Fibroblast of the aortic adventitia (primary cell): ENCODE results near the gene KLRB1. TPM values are rescaled to one million over a fixed set of nuclear protein-coding genes. Genes with fewer than 3 reads are reported as not detected.
"Not testable (repeated sequence)": the region's sequence is repeated elsewhere in the genome, so short reads cannot be mapped to it uniquely, and the experiment has no call there.

ENCODE experiments used
- DNase-seq: peaks from one replicate; pipeline ENCODE4 v3.0.0-alpha.2; 2010; ENCODE audit warnings: low read depth
- H3K4me3 ChIP-seq: 2 replicates; pipeline ENCODE4 v1.5.1; 2011; ENCODE audit warnings: low read depth, mild to moderate bottlenecking, control low read depth, low read length, moderate library complexity
- CTCF ChIP-seq: IDR thresholded peaks from 2 replicates; pipeline ENCODE4 v1.5.1; 2011; ENCODE audit warnings: mild to moderate bottlenecking, low read length, control low read depth, inconsistent platforms; ENCODE audit not compliant: insufficient read depth
- total RNA-seq: library from RNA; depleted of rRNA; stranded (reverse); fragments of >200 nt; gene quantifications from 2 replicates; pipeline ENCODE4 v1.2.3, GENCODE V29; 2012; ENCODE audit warnings: low replicate concordance

KLRB1 gene
- total RNA-seq, 1 donor = not detected

DNA sequence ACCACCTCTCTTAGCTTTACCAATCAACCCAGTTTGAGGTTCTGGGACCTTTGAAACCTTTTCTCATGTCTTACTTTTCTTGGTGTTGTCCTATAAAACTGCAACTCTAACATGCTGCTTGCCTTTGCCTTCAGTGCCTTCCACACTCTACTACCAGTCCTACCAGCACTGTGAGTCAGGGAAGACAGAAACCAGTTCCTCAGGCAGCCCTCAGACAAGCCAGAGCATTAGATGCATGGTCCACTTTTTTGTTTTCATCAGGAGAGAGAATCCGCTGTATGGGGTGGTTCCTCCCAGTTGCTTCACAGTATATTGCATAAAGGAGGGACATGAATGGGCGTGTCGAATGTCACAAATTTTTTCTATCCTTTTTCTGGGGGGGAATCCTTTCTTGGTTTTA is 17.3 kb upstream of the KLRB1 start:
- no peak overlapping the region for H3K4me3 ChIP-seq
- TF ChIP-seq CTCF = no peak
- no peak for DNase-seq

DNA sequence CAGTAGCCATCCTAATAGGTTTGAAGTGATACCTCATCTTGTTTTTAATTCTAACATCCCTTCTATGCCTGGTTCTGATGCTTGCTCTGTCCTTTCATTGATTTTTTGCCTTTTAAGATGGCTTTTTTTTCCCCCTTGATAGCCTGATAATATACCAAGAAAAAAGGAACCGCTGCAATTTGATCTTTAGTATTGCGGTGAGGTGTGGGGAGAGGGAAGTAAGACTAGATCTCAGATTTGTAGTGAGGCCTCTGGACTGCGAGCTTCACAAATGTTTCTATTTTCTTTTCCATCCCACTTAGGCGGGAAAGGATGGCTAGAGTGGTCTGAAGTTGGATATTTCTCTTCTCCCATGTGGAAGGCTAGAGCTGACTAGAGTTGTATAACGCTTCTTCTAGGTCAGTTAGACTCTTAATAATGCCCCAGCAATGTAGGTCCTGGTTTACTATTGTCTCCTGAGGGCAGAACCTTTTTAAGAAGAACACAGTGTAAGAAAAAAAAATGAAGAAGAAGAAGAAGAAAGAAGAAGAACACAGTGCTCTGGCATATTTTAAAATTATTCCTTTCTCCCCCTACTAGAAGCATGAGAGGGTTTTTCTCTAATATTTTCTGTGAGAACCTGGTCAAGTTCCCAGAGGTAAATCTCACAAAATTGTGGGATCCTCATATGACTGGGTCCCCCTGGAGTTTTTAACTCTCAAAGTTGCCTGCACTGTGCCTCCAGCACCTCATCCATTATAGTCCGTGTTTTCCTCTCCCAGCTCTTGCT is 11.9 kb upstream of the KLRB1 start:
- TF ChIP-seq CTCF = no peak
- no peak for DNase-seq
- H3K4me3 ChIP-seq = no peak overlapping the region

DNA sequence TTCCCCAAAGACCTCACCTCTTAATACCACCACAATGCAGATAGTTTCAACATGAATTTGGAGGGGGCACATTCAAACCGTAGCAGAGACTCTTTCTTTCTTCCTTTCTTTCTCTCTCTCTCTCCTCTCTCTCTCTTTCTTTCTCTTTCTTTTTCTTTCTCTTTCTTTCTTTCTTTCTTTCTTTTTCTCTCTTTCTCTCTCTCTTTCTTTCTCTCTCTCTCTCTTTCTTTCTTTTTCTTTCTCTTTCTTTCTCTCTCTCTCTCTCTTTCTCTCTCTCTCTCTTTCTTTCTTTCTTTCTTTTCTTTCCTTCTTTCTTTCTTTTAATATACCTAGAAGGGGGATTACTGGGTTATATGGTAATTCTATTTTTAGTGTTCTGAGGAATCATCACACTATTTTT is 11.2 kb upstream of the KLRB1 start:
- H3K4me3 ChIP-seq, DNase-seq: not testable (repeated sequence)

DNA sequence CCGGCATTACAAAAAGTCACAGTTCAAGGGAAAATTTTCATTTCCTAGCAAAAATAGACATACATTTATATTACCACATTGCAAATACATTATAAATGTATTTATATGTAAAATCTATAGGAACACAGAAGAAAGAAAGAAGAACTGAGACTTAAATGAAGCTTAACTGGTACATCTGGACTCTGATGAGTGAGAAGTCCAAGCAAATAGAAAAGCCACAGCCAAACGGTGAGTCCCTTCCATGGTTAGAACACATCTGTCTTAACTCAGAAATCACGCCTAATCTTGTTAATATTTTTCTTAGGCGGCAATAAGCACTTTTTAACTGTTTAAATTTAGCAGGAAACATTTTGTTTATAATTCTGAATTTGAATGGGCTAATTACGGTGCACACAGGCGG is 9.4 kb upstream of the KLRB1 start:
- no peak overlapping the region for H3K4me3 ChIP-seq
- TF ChIP-seq CTCF = no peak
- DNase-seq = no peak

- DNase-seq = no peak
- no peak for TF ChIP-seq CTCF
- H3K4me3 ChIP-seq = no peak overlapping the region
Observed at GRCh38 chr12:9615420-9616136, 7.9 kb upstream of the KLRB1 start.

- not testable (repeated sequence) for H3K4me3 ChIP-seq, DNase-seq
Observed at GRCh38 chr12:9610606-9611005, 2.9 kb upstream of the KLRB1 start.

- TF ChIP-seq CTCF = no peak
- H3K4me3 ChIP-seq = no peak overlapping the region
- no peak for DNase-seq
Observed at GRCh38 chr12:9606736-9607372, 862 bp downstream of the KLRB1 start.
